ENCODE results near the gene C12orf75.
A peak's percentile ranks its signal among the peaks of the same experiment; 100 is the strongest.
"Not testable (repeated sequence)": the region's sequence is repeated elsewhere in the genome, so short reads cannot be mapped to it uniquely, and the experiment has no call there.

Gene C12orf75

DNA sequence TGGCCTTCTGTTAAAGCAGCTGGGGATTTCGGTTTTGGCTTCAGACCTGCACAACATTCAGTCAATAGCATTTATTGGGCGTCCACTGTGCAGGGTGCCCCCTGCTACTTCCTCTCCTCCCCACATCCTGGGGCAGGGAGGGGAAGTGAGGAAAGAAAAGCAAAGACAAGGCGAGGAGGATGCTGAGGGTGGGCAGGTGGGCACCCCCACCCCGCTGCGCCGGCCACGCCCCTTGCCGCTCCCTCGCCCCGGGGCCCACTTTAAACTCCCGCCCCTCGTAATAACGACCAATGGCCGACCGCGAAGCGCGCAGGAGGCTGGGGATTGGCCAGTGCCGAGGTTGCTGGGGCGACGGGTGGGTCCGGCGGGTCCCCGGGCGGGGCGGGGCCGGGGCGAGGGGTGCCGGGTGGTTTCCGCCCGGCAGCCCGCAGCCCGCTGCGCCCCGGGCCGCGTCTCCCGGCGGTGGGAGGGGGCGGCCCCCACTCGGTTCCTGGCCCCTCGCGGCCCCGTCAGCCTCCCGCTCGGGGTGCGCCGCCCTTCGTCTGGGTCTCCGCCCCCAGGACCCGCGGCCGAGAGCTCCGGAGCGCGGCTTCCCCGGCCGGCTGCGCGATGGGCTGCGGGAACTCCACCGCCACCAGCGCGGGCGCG is at the start of gene C12orf75:
Gene C12orf75, plus strand, starts transcription at position 409 of the 648 bp plus-strand sequence. Its CDS starts 201 bp downstream, at position 610.
- peak; percentile 53 to 70 for DNase-seq

DNA sequence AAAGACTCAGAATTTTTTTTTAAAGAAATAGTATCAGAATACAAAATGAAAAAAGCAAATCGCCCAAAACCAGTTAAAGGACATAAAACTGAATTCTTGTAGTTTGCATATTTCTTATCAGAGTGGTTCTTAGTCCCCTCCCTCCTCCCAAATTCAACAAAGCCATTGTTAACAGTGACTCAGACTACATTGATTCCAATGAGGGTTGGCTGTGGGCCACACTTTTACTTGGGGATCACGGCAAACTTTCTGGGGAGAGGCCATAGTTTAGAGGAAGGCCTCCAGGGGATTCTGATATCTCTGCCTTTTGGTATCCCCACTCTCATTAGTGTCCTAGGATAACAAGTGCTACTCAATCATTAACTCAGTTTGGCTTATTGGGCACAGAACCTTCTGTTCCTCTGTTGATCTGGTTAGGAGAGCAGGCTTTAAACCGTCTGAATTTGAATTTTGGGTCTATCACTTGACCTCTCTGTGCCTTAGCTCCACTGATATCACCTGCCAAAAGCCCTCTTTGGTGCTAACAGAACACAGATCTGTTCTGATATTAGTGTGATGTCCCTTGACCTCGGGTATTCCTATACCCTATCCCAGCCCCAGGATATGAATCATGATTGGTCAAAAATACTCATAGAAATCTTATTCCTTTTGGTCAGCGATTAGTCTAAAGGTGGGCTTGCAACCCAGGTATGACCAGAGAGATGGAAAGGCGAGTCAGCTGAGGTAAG is 49.4 kb upstream of the C12orf75 start:
- DNase-seq = no peak

DNA sequence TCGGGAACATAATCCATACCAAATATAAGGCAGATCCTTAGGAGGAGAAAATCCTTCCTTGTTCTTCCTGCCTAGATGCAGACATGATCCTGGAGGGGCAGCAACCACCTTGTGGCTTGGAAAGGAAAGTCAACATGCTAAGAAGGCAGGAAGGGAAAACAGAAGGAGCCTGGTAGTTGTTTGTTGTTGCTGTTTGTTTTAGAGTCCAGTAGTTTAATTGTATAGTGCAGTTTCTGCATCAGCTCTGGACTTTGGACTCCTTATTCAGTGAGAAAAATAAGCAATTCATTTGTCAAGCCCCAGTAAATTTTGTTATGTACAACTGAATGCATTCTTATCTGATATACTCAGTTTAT is 48.8 kb upstream of the C12orf75 start:
- DNase-seq = no peak

DNA sequence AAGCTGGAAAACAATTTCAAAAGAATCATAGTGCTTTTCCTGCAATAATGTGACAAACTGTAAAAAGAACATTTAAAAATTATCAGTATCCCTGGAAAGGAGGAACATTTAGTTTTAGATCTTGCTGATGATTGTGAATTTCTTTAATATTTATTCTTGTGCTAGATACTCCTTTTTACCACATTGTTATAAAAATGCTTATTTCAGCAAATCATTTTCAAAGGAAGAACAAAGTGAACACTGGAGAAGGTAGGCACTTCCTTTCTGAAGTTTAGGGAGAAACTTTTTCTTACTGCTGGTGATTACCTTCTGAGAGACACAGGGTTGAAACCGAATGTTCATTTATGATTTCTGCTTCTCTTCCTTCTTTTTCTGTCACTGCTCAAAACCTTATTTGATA is 45.1 kb upstream of the C12orf75 start:
- DNase-seq = no peak

DNA sequence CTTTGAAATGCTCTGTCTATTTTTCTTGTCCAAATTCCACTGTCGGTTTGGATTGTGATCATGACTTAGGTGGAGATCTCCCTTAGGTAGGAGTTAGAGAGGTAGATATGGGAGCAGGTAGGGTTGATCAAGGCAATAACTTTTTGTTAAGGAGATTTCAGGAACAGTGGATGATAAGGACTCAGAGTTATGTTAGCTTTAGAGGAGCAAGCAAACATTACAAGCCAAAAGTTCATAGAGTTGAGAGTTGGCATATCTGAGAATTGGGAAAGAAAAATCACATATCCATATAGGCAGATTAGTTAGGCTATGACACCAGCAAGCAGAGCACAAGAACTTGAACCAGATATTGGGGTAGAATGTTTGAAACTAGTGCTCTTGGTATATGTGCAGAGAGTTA is 43.1 kb upstream of the C12orf75 start:
- DNase-seq = no peak

DNA sequence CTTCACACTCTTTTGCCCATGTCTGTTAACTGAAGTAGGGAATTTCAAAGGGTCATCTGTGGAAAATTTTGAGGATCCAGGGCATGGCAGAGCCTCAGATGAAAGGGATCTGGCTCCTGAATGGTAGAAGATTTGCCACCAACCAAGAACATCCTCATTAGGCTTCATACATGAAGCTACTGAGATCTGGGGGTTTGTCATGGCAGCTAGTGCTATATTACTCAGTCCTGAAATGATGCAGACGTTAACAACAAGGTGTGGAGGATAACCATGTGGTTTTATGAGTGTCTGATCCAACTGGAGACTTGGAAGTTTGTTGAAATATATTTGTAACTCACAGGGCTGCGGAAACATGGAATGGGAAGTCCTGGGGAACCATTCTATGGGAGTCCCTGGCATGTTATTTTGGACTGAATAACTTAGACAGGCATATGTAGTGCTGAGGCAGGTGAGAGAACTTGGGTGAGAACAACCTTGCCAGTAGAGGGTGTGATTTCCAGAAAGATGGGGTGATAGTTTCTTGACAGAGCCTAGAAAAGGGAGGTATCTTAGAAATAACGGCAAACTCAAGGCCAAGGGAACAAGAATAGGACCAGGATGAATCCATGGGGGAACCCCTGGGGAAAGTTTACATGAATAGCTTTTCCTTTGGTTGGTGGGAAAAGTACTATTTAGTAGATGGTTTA is 42.0 kb upstream of the C12orf75 start:
- DNase-seq = no peak

DNA sequence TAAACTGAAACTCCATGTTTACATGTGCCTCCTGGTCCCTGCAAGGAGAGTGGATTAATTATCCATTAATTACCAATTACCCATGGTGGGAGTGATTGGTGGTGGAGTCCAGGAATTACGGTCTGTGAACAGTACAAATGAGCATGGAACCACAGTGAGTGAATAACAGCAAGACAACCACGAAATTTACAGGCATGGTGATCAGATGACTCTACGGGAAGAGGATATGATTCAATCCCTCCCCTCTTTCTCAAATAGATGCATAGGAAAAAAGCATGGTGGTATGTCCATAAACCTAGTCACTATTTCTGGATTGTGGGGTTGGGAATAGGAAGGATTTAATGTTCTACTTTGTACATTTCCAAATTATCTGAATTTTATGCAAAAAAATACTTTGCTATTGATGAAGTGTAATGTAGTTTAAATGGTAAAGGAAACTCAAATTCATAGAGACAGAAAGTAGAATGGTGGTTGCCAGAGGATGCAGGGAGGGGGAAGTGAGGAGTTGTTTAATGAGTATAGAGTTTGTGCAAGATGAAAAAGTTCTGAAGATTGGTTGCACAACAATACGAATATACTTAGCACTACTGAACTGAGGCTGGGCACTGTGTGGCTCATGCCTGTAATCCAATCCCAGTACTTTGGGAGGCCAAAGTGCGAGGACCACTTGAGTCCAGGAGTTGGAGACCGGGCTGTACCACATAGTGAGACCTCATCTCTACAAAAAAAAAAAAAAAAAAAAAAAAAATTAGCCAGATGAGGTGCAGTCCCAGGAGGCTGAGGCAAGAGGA is 41.2 kb upstream of the C12orf75 start:
- no peak for DNase-seq

DNA sequence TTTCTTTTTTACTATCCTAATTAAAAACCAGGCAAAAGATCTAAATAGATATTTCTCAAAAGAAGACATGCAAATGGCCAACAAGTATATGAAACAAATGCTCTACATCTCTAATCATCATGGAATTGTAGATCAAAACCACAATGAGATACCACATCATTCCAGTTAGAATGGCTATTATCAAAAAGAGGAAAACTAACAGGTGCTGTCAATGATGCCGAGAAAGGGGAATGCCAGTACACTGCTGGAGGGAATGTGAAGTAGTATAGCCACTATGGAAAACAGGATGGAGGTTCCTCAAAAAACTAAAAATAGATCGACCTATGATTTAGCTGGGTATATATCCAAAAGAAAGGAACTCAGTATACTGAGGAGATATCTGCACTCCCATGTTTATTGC is 39.0 kb upstream of the C12orf75 start:
- no peak for DNase-seq

DNA sequence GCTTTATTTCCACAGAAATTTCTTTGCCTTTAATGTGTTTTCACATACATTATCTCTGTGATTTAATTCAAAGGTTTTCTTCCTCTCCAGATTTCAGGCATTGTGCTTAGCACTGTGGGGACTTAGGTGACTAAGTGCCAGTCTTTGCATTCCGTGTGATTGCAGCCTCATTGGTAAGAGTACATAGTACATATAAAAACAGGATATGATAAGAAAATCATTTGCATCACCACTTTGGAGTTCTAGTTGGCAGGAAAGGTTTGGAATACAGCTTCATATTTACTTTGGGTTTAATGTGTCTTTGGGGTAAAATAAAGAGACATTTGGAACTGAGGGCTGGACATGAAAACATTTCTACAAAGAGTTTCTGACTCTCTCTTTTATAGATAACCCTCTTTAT is 37.8 kb upstream of the C12orf75 start:
- DNase-seq = no peak

DNA sequence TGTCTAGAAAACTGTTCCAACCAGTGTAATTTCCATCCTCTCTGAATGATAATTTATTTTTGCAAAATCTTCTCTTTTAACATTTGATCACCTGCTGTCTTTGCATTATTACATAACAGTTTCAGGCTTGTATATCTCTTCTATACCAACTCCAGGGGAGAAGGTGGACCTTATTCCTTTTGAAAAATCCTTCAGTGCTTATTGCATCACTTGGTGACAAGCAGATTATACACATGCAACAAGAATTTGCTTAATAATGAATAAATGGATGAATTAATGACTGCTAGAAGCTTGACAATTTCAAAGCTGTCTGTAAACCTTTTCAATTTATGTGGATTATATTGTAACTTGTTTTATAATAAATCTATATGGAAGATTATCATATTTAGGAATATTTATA is 37.3 kb upstream of the C12orf75 start:
- DNase-seq = no peak

DNA sequence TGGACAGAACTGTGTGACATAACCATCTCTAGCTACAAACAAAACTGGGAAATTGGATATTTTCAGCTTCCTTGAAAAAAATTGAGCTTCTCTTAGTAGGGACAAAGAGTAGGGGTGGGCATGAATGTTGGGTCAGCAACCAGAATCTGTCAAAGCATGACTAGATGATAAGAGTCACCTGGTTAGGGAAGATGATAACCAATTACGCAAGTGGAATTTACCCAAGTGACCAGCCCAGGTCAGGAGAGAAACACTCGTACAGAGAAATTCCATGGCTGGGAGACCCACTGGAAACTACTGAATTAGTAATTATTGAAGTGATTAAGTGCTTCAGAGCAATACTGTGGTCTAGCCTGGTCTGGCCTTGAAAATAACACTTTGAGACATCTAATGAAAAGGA is 36.3 kb upstream of the C12orf75 start:
- no peak for DNase-seq

DNA sequence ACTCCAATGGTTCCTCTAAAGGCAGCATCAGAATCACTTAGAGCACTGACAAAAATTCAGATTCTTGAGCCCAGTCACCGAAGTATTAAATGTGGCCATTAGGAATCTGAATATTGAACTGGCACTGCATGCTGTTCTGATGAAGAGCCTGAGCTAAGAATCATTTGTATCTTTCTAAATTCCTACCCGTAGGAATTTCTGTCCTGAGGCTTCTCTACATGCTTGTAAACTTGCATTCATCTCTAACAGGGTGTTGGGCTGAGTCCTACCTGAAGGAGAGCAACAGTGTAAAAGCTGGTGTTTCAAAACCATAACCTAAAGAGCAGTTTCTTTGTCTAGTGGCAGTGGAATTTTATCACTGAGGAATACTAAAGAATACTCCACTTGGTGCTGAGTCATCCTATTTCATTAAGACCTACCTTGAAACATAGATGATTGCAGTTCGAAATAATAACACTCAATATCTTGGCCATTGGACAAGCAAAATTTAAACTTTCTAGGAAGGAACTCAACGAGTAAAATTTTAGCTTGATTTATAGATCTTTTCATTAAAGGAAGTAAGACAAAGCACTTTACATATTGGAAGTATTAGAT is 35.5 kb upstream of the C12orf75 start:
- no peak for DNase-seq

DNA sequence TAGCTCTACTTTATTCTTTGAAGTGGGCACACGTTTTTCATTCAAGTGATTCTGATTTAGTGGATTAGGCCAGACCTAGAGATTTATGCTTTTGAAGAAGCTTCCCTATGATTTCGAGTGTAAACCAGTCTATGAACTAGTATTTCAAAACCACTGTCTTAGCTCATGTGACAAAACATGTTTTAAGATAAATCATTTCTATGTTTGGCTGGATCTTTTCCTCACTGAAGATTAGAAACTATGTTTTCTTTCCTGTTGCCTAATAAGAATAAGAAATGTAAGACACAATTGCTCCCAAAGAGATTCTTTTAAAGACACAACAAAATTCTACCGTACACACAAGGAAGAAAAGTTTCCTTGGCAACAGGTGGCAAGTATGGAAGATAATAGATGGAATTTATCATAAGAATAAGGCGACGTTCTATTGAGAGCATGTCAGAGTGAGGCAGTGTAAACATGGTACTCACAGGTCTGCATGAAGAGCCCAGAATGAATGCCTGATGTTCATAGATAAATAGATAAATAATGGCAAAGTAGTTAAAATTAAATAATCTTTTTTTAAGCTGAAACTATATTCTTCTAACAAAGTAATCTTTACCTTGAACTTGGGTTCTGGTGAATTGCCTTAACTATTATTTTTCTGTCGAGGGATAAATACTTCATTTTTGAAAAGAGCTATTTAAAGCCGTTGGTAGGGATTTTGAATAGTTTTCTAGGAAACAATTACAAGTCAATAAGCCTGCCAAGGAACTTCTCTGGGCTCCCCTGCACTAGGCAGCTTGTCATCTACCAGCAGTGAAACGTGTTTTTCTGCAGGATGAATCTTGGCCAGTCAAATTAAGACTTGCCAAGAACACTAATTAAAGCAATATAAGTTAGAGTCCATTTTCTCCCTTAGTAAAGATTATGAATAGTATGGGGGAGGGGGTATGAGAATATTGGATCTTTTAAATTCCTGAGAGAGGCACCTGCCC is 34.1 kb upstream of the C12orf75 start:
- DNase-seq = no peak

DNA sequence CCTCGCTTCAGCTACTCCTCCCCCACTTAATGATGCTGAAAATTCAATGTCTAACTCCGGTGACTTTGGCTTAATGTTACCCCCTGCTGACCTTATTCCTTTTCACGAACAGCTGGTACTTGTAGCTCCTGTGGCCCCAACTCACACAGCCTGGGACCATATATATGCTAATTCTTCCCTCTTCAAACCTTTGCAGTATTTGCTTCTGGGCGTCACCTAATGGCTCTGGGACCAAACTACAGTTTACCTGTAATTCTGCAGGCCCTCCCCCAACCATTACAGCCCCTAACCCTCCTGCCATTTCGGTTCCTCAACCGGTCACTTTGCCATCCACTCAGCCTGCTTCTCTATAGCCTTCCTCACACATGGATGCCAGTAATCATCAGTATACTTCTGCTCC is 29.6 kb upstream of the C12orf75 start:
- no peak for DNase-seq

DNA sequence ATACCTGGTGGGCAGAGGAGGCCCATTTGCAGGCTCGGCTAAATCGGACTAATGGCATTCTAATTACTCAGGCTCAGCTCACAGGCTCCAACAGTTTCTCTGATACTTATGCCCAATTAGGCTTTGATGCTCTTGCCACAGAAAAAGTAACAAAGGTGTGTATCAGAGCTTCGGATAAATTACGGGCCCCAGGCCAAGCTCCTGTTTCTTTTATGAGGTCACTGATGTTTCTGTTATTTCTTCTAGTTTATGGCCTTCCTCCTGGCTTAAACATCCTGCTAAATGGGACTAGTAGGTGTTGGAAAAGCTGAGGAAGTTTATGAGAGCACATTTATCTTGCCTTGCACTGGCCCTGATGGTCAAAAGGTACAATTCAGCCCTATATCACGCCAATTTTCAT is 28.8 kb upstream of the C12orf75 start:
- DNase-seq = no peak

DNA sequence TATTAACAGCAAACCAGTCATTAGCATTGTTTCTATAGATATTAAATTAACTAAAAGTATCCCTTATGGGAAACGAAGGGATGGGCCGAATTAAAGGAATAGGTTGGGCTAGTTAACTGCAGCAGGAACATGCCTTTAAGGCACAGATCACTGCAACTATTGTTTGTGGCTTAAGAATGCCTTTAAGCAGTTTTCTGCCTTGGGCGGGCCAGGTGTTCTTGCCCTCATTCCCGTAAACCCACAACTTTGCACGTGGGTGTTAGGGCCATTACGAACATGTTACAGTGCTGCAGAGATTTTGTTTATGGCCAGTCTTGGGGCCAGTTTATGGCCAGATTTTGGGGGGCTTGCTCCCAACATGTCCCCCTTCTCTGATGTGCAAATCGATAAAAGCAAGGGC is 27.5 kb upstream of the C12orf75 start:
- not testable (repeated sequence) for DNase-seq

DNA sequence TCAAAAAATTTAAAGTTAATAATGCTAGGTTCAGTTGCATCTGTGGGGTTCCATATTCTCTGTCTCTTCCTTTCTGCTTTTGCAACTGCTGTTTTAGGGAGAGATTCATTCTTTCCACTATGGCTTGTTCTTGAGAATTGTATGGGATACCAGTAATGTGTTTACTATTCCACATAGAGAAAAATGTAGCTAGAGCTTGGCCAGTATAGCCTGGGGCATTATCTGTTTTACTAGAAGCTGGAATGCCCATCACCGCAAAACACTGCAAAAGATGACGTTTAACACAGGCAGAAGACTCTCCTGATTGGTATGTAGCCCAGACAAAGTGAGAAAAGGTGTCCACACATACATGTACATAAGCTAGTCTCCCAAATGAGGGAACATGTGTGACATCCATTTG is 25.9 kb upstream of the C12orf75 start:
- DNase-seq = not testable (repeated sequence)

DNA sequence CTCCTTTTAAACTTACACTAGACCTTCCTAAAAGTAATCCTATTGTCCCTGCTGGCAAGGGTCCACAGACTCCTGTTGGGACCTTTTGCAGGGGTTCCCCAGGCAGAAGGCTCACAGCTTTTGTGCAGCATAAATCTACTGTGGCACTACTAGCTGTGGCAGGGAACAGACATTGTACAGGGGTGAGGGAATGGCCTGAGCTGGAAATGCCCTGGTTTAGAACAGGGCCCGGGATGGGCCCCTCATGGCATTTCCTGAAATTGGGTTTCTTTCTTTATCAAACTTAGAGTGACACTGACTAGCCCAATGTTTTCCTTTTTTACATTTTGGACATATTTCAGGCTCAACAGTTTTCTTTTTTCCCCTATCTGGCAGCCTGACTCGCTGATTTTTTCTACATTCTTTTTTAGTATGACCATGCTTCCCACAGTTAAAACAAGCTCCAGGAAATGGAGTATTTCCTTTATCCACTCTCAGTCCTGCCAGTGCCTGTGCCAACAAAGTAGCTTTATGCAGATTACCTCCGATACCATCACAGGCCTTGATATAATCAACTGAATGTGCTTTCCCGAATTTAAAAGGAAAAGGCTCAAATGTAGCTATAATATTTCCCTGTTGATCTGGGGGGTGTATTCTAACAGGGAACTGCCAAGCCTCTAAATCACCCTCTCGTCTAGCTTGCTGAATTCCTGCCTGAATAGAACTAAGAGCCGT is 22.7 kb upstream of the C12orf75 start:
- not testable (repeated sequence) for DNase-seq

DNA sequence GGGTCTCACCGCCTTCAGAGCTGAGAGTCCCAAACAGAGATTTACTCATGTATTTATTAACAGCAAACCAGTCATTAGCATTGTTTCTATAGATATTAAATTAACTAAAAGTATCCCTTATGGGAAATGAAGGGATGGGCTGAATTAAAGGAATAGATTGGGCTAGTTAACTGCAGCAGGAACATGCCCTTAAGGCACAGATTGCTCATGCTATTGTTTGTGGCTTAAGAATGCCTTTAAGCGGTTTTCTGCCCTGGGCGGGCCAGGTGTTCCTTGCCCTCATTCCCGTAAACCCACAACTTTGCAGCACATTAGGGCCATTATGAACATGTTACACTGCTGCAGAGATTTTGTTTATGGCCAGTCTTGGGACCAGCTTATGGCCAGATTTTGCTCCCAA is 21.7 kb upstream of the C12orf75 start:
- not testable (repeated sequence) for DNase-seq

DNA sequence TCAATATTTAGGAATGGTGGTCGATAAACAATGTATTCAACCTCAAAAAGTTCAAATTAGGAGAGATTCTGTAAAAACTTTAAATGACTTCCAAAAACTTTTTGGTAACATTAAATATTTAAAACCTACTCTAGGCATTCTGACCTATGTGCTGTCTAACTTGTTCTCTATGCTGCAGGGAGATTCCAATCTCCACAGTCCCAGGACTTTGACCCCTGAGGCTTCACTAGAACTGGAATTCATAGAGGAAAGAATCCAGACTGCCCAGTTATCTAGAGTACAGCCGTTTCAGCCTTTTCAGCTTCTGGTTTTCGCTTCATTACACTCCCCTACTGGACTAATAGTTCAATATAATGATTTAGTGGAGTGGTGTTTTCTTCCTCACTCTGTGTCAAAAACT is 21.1 kb upstream of the C12orf75 start:
- DNase-seq = not testable (repeated sequence)

DNA sequence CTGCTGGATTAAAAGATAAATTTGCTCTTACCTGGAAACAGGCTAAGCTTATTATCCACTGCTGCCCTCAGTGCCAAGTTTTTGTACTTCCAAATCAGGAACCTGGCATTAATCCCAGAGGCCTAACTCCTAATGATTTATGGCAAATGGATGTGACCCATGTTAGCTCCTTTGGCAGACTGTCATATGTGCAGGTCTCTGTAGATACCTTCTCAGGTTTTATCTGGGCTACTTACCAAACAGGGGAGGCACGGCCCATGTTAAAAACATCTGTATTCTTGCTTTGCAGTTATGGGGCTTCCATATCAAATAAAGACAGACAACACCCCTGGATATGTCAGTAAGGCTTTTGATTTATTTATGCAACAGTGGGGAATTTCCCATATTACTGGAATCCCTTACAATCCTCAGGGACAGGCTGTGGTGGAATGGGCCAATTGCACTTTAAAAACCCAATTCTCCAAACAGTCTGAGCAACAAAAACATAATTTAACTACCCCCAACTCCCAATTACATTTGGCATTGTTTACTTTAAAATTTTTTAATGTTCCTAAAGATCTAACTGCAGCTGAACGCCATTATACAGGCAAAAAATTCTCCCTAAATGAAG is 19.9 kb upstream of the C12orf75 start:
- not testable (repeated sequence) for DNase-seq

All from Kasumi-1 (cell line).